Loucy (cell line): ENCODE measurements around the gene RAPGEF5.

Experiments
- H2AFZ ChIP-seq: fragments of 200-600 bp; sonication (generic); 2 replicates; pipeline ENCODE4 v1.6.0; 2016; ENCODE audit warnings: antibody characterized with exemption, mild to moderate bottlenecking, low read length, moderate library complexity
- H3F3A ChIP-seq: fragments of 200-600 bp; 2 replicates; pipeline ENCODE4 v1.6.0; 2016; ENCODE audit warnings: antibody characterized with exemption, low read depth, mild to moderate bottlenecking
- H3K27me3 ChIP-seq: fragments of 200-600 bp; sonication (generic); 2 replicates; pipeline ENCODE4 v1.6.1; 2014; ENCODE audit warnings: low read length, mild to moderate bottlenecking; ENCODE audit not compliant: insufficient read depth, poor library complexity, severe bottlenecking
- H3K36me3 ChIP-seq: fragments of 200-600 bp; sonication (generic); 2 replicates; pipeline ENCODE4 v1.6.1; 2016; ENCODE audit warnings: low read length; ENCODE audit not compliant: insufficient read depth
- H3K4me1 ChIP-seq: fragments of 200-600 bp; sonication (generic); 2 replicates; pipeline ENCODE4 v1.5.1; 2014; ENCODE audit warnings: low read length, mild to moderate bottlenecking; ENCODE audit not compliant: insufficient read depth, poor library complexity, severe bottlenecking
- H3K4me2 ChIP-seq: fragments of 200-600 bp; sonication (generic); 2 replicates; pipeline ENCODE4 v1.6.0; 2014; ENCODE audit warnings: antibody characterized with exemption, low read length, low read depth, mild to moderate bottlenecking; ENCODE audit not compliant: poor library complexity, severe bottlenecking
- H3K4me3 ChIP-seq: fragments of 200-600 bp; sonication (generic); 2 replicates; pipeline ENCODE4 v1.5.1; 2014; ENCODE audit warnings: low read length, mild to moderate bottlenecking, mixed read lengths; ENCODE audit not compliant: poor library complexity, severe bottlenecking
- H3K79me2 ChIP-seq: fragments of 200-600 bp; sonication (generic); 2 replicates; pipeline ENCODE4 v1.6.1; 2014; ENCODE audit warnings: low read length; ENCODE audit not compliant: insufficient read depth
- H3K9ac ChIP-seq: fragments of 200-600 bp; sonication (generic); 2 replicates; pipeline ENCODE4 v1.6.0; 2014; ENCODE audit warnings: mild to moderate bottlenecking, low read depth, low read length, moderate library complexity; ENCODE audit not compliant: poor library complexity, severe bottlenecking
- H3K9me2 ChIP-seq: fragments of 200-600 bp; sonication (generic); replicated peaks from 2 replicates; pipeline ENCODE4 v1.6.1; 2016; ENCODE audit warnings: low read depth, low read length, mixed read lengths
- H3K9me3 ChIP-seq: fragments of 200-600 bp; sonication (generic); 2 replicates; pipeline ENCODE4 v1.6.1; 2014; ENCODE audit warnings: mild to moderate bottlenecking, antibody characterized with exemption, low read length, low read depth; ENCODE audit not compliant: insufficient read depth
- H4K20me1 ChIP-seq: fragments of 200-600 bp; sonication (generic); 2 replicates; pipeline ENCODE4 v1.6.0; 2014; ENCODE audit warnings: antibody characterized with exemption, low read length, mild to moderate bottlenecking; ENCODE audit not compliant: insufficient read depth, poor library complexity, severe bottlenecking
- EZH2phosphoT487 ChIP-seq: fragments of 200-600 bp; IDR thresholded peaks from 2 replicates; pipeline ENCODE4 v1.6.1; 2018; ENCODE audit warnings: antibody characterized with exemption, mild to moderate bottlenecking, moderate library complexity, borderline replicate concordance
- TF ChIP-seq, protein P1 (sequence below): fragments of 200-600 bp; sonication (generic); conservative IDR thresholded peaks from 2 replicates; pipeline ENCODE4 v1.5.1; 2014; ENCODE audit warnings: mild to moderate bottlenecking, antibody characterized with exemption, low read length

The RAPGEF5 gene

GRCh38 chr7:22184549-22185199 lies 172.3 kb downstream of the RAPGEF5 start:
- no peaks in the 10 kb centered on the region for H3K79me2 ChIP-seq
- no peaks in the 10 kb centered on the region for H4K20me1 ChIP-seq
- H3K36me3 ChIP-seq = no peaks in the 10 kb centered on the region; the same call in 1 of the 2 replicates
- TF ChIP-seq EZH2phosphoT487 = no peak
- TF ChIP-seq, protein P1, sequence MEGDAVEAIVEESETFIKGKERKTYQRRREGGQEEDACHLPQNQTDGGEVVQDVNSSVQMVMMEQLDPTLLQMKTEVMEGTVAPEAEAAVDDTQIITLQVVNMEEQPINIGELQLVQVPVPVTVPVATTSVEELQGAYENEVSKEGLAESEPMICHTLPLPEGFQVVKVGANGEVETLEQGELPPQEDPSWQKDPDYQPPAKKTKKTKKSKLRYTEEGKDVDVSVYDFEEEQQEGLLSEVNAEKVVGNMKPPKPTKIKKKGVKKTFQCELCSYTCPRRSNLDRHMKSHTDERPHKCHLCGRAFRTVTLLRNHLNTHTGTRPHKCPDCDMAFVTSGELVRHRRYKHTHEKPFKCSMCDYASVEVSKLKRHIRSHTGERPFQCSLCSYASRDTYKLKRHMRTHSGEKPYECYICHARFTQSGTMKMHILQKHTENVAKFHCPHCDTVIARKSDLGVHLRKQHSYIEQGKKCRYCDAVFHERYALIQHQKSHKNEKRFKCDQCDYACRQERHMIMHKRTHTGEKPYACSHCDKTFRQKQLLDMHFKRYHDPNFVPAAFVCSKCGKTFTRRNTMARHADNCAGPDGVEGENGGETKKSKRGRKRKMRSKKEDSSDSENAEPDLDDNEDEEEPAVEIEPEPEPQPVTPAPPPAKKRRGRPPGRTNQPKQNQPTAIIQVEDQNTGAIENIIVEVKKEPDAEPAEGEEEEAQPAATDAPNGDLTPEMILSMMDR = no peak
- H3K4me1 ChIP-seq = no peaks in the 10 kb centered on the region
- no peak overlapping the region for H2AFZ ChIP-seq
- H3K4me2 ChIP-seq = no peak overlapping the region
- no peaks in the 10 kb centered on the region for H3K9me3 ChIP-seq
- H3F3A ChIP-seq = no peaks in the 10 kb centered on the region
- no peaks in the 10 kb centered on the region for H3K9me2 ChIP-seq
- H3K4me3 ChIP-seq = no peak overlapping the region
- no peaks in the 10 kb centered on the region for H3K27me3 ChIP-seq
- H3K9ac ChIP-seq = no peak overlapping the region

DNA sequence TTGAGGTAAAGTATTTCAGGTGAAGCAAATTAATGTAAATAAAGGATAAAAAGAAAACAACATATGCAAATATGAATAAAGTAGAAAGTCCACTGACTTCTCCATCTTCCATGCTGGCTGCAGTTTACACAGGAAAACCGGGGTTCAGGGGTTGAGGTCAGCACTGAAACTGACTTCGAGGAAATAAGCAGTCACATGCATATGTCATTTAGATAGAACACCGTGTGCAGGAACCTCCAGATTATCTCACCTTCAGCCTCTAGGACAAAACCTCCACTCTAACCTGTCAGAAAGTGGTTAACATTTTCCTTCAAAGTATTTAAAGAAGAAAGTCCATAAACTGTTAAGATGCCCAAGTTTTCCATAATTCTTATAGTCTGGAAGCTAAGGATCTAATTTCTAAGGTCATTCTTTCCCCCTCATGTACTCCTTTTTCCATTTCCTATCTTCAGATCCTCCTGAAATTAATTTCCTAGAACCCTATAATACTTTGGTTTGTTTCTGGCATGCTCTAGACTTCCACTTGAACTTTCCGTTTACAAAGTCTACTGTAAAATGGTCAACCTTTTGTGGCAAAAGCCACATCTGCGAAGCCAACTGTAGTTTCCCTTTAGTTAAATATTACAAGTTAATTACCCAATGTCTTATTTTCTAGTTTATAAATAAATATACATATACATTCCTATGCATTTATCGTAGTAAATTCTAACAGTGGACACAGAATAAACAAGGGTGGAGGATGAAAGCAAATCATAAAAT lies 173.3 kb downstream of the RAPGEF5 start:
- TF ChIP-seq, protein P1 = no peak
- TF ChIP-seq EZH2phosphoT487 = no peak
- no peaks in the 10 kb centered on the region for H4K20me1 ChIP-seq
- no peak overlapping the region for H3K4me3 ChIP-seq
- H3K79me2 ChIP-seq = no peaks in the 10 kb centered on the region
- no peak overlapping the region for H3K9ac ChIP-seq
- no peaks in the 10 kb centered on the region for H3F3A ChIP-seq
- no peak overlapping the region for H2AFZ ChIP-seq
- no peaks in the 10 kb centered on the region for H3K4me1 ChIP-seq
- H3K9me3 ChIP-seq = no peaks in the 10 kb centered on the region
- H3K4me2 ChIP-seq = no peak overlapping the region
- no peaks in the 10 kb centered on the region; the same call in 1 of the 2 replicates for H3K36me3 ChIP-seq
- no peaks in the 10 kb centered on the region for H3K27me3 ChIP-seq
- no peaks in the 10 kb centered on the region for H3K9me2 ChIP-seq

- H3K9ac ChIP-seq = no peak overlapping the region
- TF ChIP-seq, protein P1 = no peak
- TF ChIP-seq EZH2phosphoT487 = no peak
- H3K79me2 ChIP-seq = no peaks in the 10 kb centered on the region
- no peaks in the 10 kb centered on the region; the same call in 1 of the 2 replicates for H3K36me3 ChIP-seq
- H3F3A ChIP-seq = no peaks in the 10 kb centered on the region
- H2AFZ ChIP-seq = no peak overlapping the region
- no peak overlapping the region for H3K4me2 ChIP-seq
- no peaks in the 10 kb centered on the region for H3K4me1 ChIP-seq
- H3K9me2 ChIP-seq = no peaks in the 10 kb centered on the region
- H4K20me1 ChIP-seq = no peaks in the 10 kb centered on the region
- H3K9me3 ChIP-seq = no peaks in the 10 kb centered on the region
- no peak overlapping the region for H3K4me3 ChIP-seq
- H3K27me3 ChIP-seq = no peaks in the 10 kb centered on the region
Observed at GRCh38 chr7:22182149-22182548, 174.8 kb downstream of the RAPGEF5 start.
